ENCODE data around the gene PRPH. TPM values are rescaled to one million over a fixed set of nuclear protein-coding genes. Genes with fewer than 3 reads are reported as not detected.

PRPH gene
- total RNA-seq, 1 donor from 2014 or later, result not detected

- peaks cover 49% of the 10 kb centered on the region for H3K4me1 ChIP-seq
- no peaks in the 10 kb centered on the region for H3K36me3 ChIP-seq
- ATAC-seq (no peak), DNase-seq (peak; percentile 70)
- H3K27ac ChIP-seq, result no peak overlapping the region
- no peak for TF ChIP-seq CTCF (IDR thresholded peaks at IDR 0.05)
- intact Hi-C loops (cut with DNase I), result loop anchor here (10.0 kb wide), 1 partner anchor 60 kb away; no protein-coding TSS in a partner anchor
- H3K27me3 ChIP-seq, result peaks cover 76% of the 10 kb centered on the region
- H3K9me3 ChIP-seq, result no peaks in the 10 kb centered on the region
- peak overlapping the region; percentile 19 for H3K4me3 ChIP-seq
Measured at GRCh38 chr12:49345051-49345824, 50.3 kb downstream of the PRPH start.

GRCh38 chr12:49345825-49346658, 51.1 kb downstream of the PRPH start:
- Histone ChIP-seq H3K4me1 (peaks cover 49% of the 10 kb centered on the region), H3K36me3 (no peaks in the 10 kb centered on the region), H3K27me3 (peaks cover 83% of the 10 kb centered on the region), H3K27ac (no peak overlapping the region), H3K9me3 (no peaks in the 10 kb centered on the region), H3K4me3 (peak overlapping the region; percentile 19)
- ATAC-seq (no peak), DNase-seq (peak; percentile 52)
- intact Hi-C loops (cut with DNase I), result loop anchor here (10.0 kb wide), 1 partner anchor 61 kb away; no protein-coding TSS in a partner anchor
- TF ChIP-seq CTCF (IDR thresholded peaks at IDR 0.05), result no peak

- H3K4me3 ChIP-seq, result peak within 1 kb of the TSS; percentile 19
Measured at GRCh38 chr12:49346659-49347310, 51.8 kb downstream of the PRPH start, which contains the start of gene DNAJC22. TSS of gene DNAJC22 (plus strand) at chr12:49346888. CDS start at chr12:49348873, 1,985 bp downstream.

GRCh38 chr12:49347311-49348193, 52.6 kb downstream of the PRPH start:
- no peaks in the 10 kb centered on the region for H3K36me3 ChIP-seq
- H3K27me3 ChIP-seq, result peaks cover 97% of the 10 kb centered on the region
- H3K4me1 ChIP-seq, result peaks cover 44% of the 10 kb centered on the region
- intact Hi-C loops (cut with DNase I), result loop anchor here (10.0 kb wide), 1 partner anchor 63 kb away; no protein-coding TSS in a partner anchor
- DNase-seq (peak; percentile 86), ATAC-seq (peak; percentile 86)
- peak overlapping the region; percentile 19 for H3K4me3 ChIP-seq
- no peak overlapping the region for H3K27ac ChIP-seq
- peak; percentile 95 for TF ChIP-seq CTCF (IDR thresholded peaks at IDR 0.05)
- no peaks in the 10 kb centered on the region for H3K9me3 ChIP-seq

More at GRCh38 chr12:49346659-49347310, 51.8 kb downstream of the PRPH start, which contains the start of gene DNAJC22:
- peak; percentile 1 for ATAC-seq
- H3K27ac ChIP-seq, result no peak within 1 kb of the TSS
- H3K9me3 ChIP-seq, result no peaks in the 10 kb centered on the region
- intact Hi-C loops (cut with DNase I), result loop anchor here (10.0 kb wide), 1 partner anchor 62 kb away; no protein-coding TSS in a partner anchor
- H3K27me3 ChIP-seq, result peaks cover 91% of the 10 kb centered on the region
- no peaks in the 10 kb centered on the region for H3K36me3 ChIP-seq
- no peak for TF ChIP-seq CTCF (IDR thresholded peaks at IDR 0.05)
- peak; percentile 66 for DNase-seq
- peaks cover 49% of the 10 kb centered on the region for H3K4me1 ChIP-seq

Other genes starting within 250 kb of the PRPH start
- gene KMT2D, start 234.4 kb upstream of the PRPH start, total RNA-seq, result 102 TPM
- gene RHEBL1, start 225.2 kb upstream of the PRPH start, total RNA-seq, result 1.1 TPM
- gene DHH, start 200.3 kb upstream of the PRPH start, total RNA-seq, result 2.1 TPM
- 54.3 TPM for gene LMBR1L, start 184.3 kb upstream of the PRPH start, total RNA-seq
- gene TUBA1B, start 163.8 kb upstream of the PRPH start, total RNA-seq, result 440 TPM
- 90.8 TPM for gene TUBA1A, start 106.1 kb upstream of the PRPH start, total RNA-seq
- gene TUBA1C, start 30.1 kb upstream of the PRPH start, total RNA-seq, result 113 TPM
- gene TROAP, start 28.1 kb downstream of the PRPH start, total RNA-seq, result 0.96 TPM
- gene C1QL4, start 42.0 kb downstream of the PRPH start, total RNA-seq, result not detected
- 0.67 TPM for gene DNAJC22, start 51.7 kb downstream of the PRPH start, total RNA-seq
- gene SPATS2, start 72.3 kb downstream of the PRPH start, total RNA-seq, result 12.6 TPM
- gene KCNH3, start 243.9 kb downstream of the PRPH start, total RNA-seq, result 0.90 TPM